ENCODE results near the gene UTS2R.
"Not testable (repeated sequence)": the region's sequence is repeated elsewhere in the genome, so short reads cannot be mapped to it uniquely, and the experiment has no call there.

The UTS2R gene

DNA sequence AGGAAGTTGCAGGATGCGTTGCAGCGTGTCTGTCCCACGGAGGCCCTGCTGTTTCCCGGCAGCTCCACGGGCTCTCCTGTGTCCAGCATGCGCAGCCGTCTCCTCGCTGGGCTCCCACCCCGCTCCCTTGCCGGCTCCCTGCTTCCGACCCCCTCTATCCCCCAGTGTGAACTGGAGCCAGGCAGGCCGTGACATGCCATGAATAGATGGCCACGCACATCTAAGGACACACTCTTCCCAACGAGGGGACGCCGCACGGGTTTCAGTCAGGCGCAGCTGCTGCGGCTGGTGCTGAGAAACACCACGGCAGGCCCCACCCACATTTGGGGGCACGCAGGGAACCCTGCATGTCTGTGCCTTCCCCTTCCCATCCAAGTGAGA is 37.4 kb downstream of the UTS2R start:
- DNase-seq (ENCODE audit: low read depth) = no peak

DNA sequence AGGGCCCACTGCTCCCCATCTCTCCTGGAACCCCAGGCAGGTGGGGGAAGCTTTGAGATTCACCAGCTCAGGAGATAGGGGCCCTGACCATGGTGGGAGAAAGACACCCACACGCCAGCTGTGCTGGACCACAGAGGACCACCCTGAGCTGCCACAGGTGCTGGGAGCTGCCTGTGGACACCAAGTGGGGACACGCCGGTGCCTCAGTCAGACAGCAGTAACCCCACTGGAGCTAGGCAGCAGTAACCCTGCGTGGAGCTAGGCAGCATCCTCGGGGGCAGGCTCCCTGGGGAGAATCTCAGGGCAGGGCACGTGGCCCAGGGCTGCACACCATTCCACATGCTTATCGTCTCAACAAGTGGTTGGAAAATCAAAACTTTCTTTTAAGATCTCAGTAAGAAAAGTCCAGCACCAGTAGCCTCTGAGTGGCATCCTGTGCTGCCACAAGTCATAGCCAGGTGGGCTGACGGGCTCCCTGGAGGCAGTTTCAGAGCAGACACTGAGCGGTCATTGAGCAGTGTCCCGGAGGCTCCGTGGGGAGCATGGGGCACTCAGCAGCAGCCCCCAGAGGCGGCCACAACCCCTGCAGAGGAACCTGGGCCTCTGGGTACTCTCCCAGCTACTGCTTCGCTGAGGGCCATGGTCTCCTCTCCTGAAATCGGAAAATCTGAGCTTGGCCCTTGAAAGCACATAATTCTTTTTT is 38.6 kb downstream of the UTS2R start:
- DNase-seq (ENCODE audit: low read depth) = no peak

DNA sequence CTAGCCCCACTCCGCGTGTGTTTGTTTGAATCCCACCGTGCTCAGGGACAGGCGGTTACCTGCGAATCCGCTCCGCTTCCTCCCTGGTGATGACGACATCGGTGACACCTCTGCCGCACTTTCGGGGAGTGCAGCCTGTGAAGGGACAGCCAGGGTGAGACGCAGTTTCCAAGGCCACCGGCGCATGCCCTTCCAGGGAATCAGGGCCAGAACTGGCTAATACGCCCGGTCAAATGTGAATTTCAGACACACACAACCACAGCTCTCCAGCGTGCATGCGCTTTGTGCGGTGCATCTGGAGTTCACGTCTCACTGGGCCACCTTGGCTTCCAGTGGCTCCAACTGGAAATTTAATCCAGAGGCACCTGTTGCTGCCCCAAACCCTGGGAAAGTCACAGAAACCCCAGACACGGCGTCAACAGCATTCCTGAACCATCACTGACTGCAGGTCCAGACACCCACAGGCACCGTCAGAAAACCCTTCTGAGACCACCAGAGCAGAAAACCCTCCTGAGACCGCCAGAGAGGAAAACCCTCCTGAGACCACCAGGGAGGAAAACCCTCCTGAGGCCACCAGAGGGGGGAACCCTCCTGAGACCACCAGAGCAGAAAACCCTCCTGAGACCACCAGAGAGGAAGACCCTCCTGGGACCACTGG is 40.0 kb downstream of the UTS2R start:
- DNase-seq (ENCODE audit: low read depth) = no peak

DNA sequence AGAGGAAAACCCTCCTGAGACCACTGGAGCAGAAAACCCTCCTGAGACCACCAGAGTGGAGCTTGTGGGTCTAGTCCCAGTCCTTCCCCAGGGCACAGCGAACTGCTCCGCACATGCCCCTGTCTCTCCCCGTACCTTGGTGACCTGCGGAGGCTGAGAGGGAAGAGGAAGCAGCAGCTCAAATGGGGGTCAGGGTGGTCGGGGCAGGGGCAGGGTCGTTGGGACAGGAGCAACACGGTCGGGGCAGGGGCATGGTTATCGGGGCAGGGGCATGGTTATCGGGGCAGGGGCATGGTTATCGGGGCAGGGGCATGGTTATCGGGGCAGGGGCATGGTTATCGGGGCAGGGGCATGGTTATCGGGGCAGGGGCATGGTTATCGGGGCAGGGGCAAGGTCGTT is 40.5 kb downstream of the UTS2R start:
- not testable (repeated sequence) for DNase-seq (ENCODE audit: low read depth)

DNA sequence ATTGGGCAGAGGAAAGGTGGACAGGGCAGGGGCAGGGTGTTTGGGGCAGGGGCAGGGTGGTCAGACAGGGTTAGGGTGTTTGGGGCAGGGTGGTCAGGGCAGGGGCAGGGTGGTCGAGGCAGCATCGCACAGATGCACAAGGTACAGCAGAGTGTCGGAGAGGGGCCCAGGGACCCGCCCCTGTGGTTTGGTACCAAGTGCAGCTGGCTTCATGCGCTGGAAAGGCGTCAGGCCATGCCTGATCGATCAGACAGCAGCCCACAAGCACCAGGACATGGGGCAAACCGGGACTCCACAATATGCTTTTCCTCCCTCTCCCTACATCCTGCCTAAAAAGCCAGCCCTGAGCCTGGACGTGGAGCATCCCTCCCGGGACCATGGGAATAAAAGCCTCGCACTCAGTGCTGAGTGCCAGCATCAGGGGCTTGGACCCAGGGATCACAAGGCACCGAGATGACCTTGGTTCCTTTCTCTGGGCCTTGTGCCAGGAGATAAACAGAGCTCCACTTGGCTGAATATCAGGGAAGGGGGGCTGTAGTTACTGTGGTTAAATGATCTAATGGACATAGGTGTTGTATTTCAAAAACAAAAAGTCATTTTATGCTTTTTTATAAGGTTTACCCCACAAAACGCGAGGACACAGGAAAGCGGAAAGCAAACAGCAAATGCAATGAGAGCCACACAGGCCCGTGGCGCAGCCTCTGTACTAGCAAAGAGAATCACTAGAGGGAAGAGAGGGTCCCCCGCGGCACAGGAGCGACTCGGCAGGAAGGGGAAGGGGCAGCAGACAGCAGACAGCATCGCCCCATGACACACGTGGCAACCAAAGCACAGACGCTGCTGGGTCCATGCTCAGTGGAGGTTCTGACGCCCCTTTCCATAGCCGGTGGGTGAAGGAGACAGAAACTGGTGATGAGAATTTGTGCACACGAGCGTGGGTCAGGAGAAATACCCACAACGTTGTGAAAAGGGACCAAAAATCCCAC is 41.3 kb downstream of the UTS2R start:
- no peak for DNase-seq (ENCODE audit: low read depth)

DNA sequence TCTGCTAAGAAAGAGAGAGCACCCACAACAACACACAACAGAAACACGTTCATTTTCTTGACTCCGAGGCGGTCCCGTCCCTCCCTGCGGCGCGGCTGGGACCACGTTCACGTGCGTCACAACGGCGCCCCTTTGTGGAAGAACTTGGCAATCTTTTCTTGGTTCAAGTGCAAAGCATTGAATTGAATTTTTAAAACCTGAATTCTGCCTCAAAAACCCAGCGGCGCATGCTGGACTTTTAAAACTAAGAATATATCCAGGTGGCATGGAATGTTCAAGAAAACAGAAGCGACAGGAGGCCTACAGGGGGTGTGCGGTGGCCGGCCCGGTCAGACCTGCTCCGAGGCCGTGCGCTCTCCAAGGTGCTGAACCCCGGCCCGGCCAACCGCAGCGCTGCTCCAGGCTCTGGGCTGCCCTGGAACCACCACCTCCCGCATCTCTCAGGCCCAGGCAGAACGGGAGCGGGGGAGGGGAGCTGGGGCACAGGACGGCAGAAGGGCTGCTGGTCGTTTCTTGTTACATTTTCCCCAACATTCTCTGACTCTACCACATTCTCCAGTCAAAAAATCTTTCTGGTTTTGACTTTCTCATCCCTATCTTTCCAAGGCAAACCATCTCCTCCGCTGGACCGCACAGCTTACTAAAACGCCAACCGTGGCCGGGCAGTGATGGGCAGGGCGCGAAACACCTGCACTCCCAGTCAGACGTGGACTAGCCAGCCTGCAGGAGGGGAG is 43.1 kb downstream of the UTS2R start:
- DNase-seq (ENCODE audit: low read depth) = no peak

DNA sequence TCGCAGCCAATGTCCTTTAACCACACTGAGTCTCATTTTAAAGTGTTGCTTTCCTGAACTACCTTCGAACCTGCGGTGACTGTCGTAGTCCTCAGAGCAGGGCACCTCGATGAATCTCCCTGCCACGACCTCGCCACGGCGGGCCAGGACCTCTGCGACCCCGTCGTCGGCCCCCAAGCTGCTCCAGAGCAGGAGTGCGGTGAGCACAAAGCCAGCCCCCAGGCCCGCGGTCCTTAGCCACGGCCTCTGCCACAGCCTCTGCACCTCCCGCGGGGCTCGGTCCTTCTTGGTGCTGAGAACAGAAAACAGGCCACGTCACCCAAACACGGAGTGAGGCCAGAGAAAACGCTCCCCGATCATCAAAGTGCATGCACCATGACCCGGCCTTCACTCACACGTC is 43.8 kb downstream of the UTS2R start:
- no peak for DNase-seq (ENCODE audit: low read depth)

DNA sequence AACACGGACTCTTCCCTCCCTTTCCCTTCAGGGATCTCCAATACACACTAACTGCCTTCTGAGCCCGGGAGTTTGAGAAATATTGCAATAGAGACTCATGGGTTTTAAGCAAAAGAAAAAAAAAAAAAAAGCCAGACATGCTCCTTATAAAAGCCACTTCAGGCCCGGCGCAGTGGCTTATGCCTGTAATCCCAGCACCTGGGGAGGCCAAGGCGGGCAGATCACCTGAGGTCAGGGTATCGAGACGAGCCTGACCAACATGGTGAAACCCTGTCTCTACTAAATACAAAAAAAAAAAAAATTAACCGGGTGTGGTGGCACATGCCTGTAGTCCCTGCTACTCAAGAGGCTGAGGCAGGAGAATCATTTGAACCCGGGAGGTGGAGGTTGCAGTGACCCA is 44.2 kb downstream of the UTS2R start:
- DNase-seq (ENCODE audit: low read depth) = no peak

DNA sequence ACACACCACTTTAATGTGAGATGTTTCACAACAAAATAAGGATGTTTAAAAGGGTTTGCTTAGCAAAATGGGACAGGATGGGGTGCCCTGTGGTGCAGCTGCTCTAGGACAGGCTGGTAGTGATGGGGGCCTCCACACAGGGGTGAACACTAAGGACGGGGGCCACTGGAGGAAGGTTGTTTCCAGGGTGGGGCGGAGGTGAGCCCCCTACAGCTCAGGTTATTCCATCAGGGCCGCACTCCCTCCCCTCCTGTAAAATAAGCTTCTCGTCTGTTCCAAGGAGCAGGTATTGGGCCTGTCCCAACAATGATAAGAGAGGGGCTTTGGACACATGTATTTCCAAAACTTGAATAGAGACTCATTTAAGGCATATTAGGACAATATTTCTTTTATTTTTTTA is 44.7 kb downstream of the UTS2R start:
- DNase-seq (ENCODE audit: low read depth) = no peak

DNA sequence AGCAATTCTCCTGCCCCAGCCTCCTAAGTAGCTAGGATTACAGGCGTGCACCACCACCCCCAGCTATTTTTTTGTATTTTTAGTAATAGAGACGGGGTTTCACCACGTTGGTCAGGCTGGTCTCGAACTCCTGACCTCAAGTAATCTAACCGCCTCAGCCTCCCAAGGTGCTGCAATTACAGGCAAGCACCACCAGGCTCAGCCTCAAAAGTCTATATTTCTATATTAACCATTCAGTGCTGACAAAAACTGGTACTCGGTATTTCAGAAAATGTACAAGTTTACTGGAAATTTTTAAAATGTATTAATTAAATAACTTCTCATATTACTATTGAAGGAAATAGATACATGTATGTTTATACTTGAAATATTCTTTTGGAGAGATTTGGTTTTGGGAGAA is 45.2 kb downstream of the UTS2R start:
- no peak for DNase-seq (ENCODE audit: low read depth)

DNA sequence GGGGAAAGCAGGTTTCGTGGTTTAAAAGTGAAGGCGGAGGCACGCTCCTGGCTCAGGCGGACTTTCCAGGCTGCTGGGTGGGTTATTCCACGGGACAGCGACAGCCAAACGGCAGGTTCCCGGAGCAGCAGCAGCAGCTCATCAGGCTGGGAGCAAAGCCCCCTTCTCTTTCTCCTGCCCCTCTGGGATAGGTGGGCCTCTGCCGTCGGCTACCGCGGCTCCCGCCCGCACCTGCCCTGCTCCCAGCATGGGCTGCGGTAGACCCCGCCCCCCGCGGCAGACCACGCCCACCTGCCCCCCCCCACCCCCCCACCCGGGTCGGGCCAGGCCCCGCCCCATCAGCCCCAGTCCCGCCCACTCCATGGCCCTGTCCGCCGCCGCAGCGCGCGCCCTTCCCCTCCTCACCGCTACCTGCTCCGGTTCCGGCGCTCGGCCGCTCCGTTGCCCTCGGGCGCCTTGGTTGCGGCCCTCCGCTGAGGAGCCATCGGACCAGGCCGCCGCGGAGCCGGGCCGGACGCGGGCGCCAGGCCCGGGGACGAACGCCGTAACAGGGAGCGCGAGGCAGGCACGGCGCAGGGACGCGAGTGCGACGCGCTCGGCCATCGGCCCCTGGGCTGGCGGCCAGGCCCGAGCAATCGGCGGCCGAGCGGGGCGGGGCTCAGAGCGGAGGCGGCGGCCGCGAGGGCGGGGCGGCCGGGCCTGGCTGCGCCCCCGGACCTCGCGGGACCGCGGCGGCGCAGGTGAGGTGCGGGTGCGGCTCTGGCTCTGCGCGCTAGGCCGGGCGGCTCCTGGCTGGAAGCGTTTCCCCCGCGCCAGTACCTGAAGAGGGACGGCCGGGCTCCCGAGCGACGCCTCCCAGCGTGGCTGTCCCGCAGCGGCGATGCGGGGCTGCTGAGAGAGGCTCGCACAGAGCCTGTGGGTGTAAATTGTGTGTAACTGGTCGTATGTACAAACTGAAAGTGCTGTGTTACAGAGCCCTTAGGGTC is 46.7 kb downstream of the UTS2R start, which contains the start of the genes HEXD and OGFOD3:
HEXD (plus strand) TSS at position 347 of the 986 bp plus-strand sequence. CDS start 1,453 bp downstream, outside the sequence.
OGFOD3 (minus strand) TSS at position 586 of the 986 bp plus-strand sequence; CDS start at position 485, 101 bp downstream.
- DNase-seq (ENCODE audit: low read depth) = peak; percentile 42

DNA sequence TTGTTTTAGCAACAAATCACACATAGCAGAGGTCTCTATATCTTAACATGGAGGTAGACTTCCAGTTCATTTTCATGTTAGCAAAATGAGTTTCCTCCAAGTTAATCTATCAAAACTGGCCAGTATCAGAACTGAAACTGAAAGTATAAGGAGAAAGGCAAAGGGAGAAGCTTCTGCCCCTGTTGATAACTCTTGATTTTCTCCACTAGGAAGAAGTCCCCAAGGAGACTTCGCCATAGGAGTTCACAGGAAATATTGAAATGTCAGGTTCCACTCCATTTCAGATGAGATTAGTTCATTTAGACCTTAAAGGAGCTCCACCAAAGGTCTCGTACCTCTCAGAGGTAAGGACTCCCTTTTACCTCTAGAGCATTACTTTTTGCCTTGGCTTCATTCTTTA is 48.0 kb downstream of the UTS2R start:
- DNase-seq (ENCODE audit: low read depth) = no peak

DNA sequence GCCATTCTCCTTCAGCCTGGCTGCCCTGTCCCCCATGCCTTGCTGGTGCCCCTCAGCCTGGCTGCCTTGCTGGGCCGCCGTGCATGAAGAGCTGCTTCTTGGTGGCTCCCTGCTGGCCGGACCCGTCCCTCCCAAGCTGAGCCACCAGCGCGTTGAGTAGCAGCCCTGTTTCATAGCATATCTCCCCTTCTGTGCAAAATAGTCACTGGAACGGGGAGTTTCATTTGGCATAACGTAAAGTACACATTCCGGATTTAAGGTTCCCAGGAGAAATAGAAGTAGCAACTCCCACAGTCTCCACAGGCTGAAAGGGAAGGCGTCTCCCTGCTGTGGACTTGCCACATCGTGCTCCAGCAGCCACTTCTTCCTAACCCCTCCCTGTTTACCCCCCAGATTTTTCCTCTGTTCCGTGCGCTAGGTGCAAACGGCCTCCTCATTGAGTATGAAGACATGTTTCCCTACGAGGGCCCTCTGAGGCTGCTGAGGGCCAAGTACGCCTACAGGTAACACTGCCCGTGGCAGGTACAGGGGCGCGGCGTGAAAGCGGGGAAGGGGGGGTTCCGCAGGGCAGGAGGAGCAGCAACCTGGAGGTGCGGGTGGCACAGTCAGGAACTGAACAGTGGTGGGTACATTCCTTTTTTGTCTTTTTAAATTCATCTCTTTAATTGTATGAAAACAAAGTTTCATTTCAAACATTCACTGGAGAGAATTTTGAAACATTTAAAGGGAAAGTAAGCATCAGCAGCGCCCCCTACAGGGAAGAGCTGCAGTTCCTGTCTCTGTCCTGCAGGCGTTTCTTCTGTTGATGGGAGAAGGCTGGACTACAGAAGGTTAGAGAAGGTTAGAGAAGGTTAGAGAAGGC is 52.7 kb downstream of the UTS2R start:
- DNase-seq (ENCODE audit: low read depth) = no peak

DNA sequence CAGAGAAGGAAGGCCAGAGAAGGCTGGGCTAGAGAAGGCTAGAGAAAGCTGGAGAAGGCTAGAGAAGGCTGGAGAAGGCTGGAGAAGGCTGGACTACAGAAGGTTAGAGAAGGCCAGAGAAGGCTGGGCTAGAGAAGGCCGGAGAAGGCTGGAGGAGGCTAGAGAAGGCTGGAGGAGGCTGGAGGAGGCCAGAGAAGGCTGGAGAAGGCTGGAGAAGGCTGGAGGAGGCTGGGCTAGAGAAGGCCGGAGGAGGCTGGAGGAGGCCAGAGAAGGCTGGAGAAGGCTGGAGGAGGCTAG is 53.2 kb downstream of the UTS2R start:
- DNase-seq (ENCODE audit: low read depth) = no peak
